ENCODE data around the gene CENPP.

CENPP gene

DNA sequence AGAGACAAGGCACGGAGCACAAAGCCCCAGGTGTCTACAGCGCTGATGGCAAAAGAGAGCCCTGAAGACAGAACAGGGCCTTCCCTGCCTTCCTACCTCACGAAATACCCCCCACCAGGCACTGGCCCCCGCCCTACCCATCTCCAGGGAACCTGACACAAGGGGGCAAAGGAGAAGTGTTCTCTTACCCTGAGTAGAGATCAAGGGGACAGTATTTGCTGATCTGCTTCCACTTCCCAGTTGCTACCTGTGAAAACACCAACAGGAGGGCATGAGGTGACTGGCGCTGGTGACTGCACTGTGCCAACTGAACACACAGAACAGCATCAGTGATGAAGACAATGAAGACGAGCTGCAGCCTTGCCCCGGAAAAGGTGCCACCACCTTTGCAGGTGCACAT is 316.8 kb downstream of the CENPP start:
- H3K9me2 ChIP-seq (ENCODE audit: low read depth, low read length): no peaks in the 10 kb centered on the region
- TF ChIP-seq, protein P1, sequence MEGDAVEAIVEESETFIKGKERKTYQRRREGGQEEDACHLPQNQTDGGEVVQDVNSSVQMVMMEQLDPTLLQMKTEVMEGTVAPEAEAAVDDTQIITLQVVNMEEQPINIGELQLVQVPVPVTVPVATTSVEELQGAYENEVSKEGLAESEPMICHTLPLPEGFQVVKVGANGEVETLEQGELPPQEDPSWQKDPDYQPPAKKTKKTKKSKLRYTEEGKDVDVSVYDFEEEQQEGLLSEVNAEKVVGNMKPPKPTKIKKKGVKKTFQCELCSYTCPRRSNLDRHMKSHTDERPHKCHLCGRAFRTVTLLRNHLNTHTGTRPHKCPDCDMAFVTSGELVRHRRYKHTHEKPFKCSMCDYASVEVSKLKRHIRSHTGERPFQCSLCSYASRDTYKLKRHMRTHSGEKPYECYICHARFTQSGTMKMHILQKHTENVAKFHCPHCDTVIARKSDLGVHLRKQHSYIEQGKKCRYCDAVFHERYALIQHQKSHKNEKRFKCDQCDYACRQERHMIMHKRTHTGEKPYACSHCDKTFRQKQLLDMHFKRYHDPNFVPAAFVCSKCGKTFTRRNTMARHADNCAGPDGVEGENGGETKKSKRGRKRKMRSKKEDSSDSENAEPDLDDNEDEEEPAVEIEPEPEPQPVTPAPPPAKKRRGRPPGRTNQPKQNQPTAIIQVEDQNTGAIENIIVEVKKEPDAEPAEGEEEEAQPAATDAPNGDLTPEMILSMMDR (IDR thresholded peaks at IDR 0.05; ENCODE audit: low read length): no peak
- no peak for TF ChIP-seq EZH2 (IDR thresholded peaks at IDR 0.05; ENCODE audit: borderline replicate concordance, low read length)
- peaks cover 95% of the 10 kb centered on the region for H3K36me3 ChIP-seq (ENCODE audit: insufficient read depth, low read length)
- no peaks in the 10 kb centered on the region for H3K27me3 ChIP-seq (ENCODE audit: insufficient read depth, low read length)
- H3F3A ChIP-seq (ENCODE audit: insufficient read depth, low read length): no peaks in the 10 kb centered on the region
- no peaks in the 10 kb centered on the region for H4K20me1 ChIP-seq (ENCODE audit: insufficient read depth, low read length)
- H3K9me3 ChIP-seq (ENCODE audit: low read length): no peaks in the 10 kb centered on the region
- no peak overlapping the region for H3K4me3 ChIP-seq (ENCODE audit: low read depth, low read length, poor library complexity, severe bottlenecking)
- H3K4me2 ChIP-seq (ENCODE audit: low read length): no peak overlapping the region
- no peak overlapping the region for H3K9ac ChIP-seq (ENCODE audit: low read length)
- H3K27ac ChIP-seq (ENCODE audit: low read depth, low read length, poor library complexity, severe bottlenecking): no peak overlapping the region
- H3K79me2 ChIP-seq (ENCODE audit: insufficient read depth, low read length): no peaks in the 10 kb centered on the region
- H2AFZ ChIP-seq (ENCODE audit: low read length): no peak overlapping the region
- no peaks in the 10 kb centered on the region for H3K4me1 ChIP-seq (ENCODE audit: insufficient read depth, low read length, severe bottlenecking)

DNA sequence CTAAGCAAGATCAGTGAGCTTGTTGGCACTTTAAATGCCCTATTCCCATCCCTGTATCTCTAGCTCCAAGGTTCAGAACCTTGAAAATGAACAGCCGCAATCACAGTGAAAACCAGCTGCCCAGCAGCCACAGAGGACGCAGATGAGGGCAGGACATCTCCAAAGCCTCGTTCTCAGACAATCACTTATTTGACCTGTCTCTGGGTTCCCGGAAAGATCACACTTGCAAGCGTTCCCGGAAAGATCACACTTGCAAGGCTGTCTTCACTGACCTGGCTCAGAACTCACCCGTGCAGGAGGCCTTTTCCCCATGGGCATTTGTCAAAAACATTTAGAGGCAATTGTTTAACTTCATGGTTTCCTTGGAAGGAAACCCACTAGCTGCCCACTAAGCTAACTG is 318.5 kb downstream of the CENPP start:
- no peaks in the 10 kb centered on the region for H3K79me2 ChIP-seq (ENCODE audit: insufficient read depth, low read length)
- no peak for TF ChIP-seq EZH2 (IDR thresholded peaks at IDR 0.05; ENCODE audit: borderline replicate concordance, low read length)
- TF ChIP-seq, protein P1 (IDR thresholded peaks at IDR 0.05; ENCODE audit: low read length): no peak
- H4K20me1 ChIP-seq (ENCODE audit: insufficient read depth, low read length): no peaks in the 10 kb centered on the region

GRCh38 chr9:92645041-92645440 is 319.3 kb downstream of the CENPP start:
- Histone ChIP-seq H3K27ac (ENCODE audit: low read depth, low read length, poor library complexity, severe bottlenecking) (no peak overlapping the region), H3K4me1 (ENCODE audit: insufficient read depth, low read length, severe bottlenecking) (no peaks in the 10 kb centered on the region), H3K36me3 (ENCODE audit: insufficient read depth, low read length) (peaks cover 95% of the 10 kb centered on the region), H3K9me2 (ENCODE audit: low read depth, low read length) (no peaks in the 10 kb centered on the region), H3F3A (ENCODE audit: insufficient read depth, low read length) (no peaks in the 10 kb centered on the region), H2AFZ (ENCODE audit: low read length) (no peak overlapping the region), H3K4me2 (ENCODE audit: low read length) (no peak overlapping the region), H3K79me2 (ENCODE audit: insufficient read depth, low read length) (no peaks in the 10 kb centered on the region), H3K27me3 (ENCODE audit: insufficient read depth, low read length) (no peaks in the 10 kb centered on the region), H4K20me1 (ENCODE audit: insufficient read depth, low read length) (no peaks in the 10 kb centered on the region), H3K9ac (ENCODE audit: low read length) (no peak overlapping the region), H3K4me3 (ENCODE audit: low read depth, low read length, poor library complexity, severe bottlenecking) (no peak overlapping the region), H3K9me3 (ENCODE audit: low read length) (no peaks in the 10 kb centered on the region)
- TF ChIP-seq, protein P1 (IDR thresholded peaks at IDR 0.05; ENCODE audit: low read length): no peak
- no peak for TF ChIP-seq EZH2 (IDR thresholded peaks at IDR 0.05; ENCODE audit: borderline replicate concordance, low read length)

More for the DNA sequence above, 318.5 kb downstream of the CENPP start:
- H3K36me3 ChIP-seq (ENCODE audit: insufficient read depth, low read length): peaks cover 97% of the 10 kb centered on the region
- no peak overlapping the region for H3K4me3 ChIP-seq (ENCODE audit: low read depth, low read length, poor library complexity, severe bottlenecking)
- no peaks in the 10 kb centered on the region for H3K4me1 ChIP-seq (ENCODE audit: insufficient read depth, low read length, severe bottlenecking)
- no peaks in the 10 kb centered on the region for H3K9me3 ChIP-seq (ENCODE audit: low read length)
- no peaks in the 10 kb centered on the region for H3K27me3 ChIP-seq (ENCODE audit: insufficient read depth, low read length)
- H3K9me2 ChIP-seq (ENCODE audit: low read depth, low read length): no peaks in the 10 kb centered on the region
- H3K27ac ChIP-seq (ENCODE audit: low read depth, low read length, poor library complexity, severe bottlenecking): no peak overlapping the region
- H3K9ac ChIP-seq (ENCODE audit: low read length): no peak overlapping the region
- no peaks in the 10 kb centered on the region for H3F3A ChIP-seq (ENCODE audit: insufficient read depth, low read length)
- no peak overlapping the region for H2AFZ ChIP-seq (ENCODE audit: low read length)
- no peak overlapping the region for H3K4me2 ChIP-seq (ENCODE audit: low read length)

All from OCI-LY1 (cell line).